Neural progenitor cell (in vitro differentiated cells): ENCODE measurements around the gene ZFAND4.
"Not testable (repeated sequence)": the region's sequence is repeated elsewhere in the genome, so short reads cannot be mapped to it uniquely, and the experiment has no call there.

ENCODE experiments used
- CTCF ChIP-seq: fragments of 200-600 bp; sonication (generic); IDR thresholded peaks from 2 replicates; pipeline ENCODE4 v1.5.1; 2017; ENCODE audit warnings: antibody characterized with exemption, mild to moderate bottlenecking
- EZH2 ChIP-seq: fragments of 200-600 bp; sonication (generic); IDR thresholded peaks from 2 replicates; pipeline ENCODE4 v1.6.1; 2017; ENCODE audit warnings: antibody characterized with exemption, mild to moderate bottlenecking, moderate library complexity

- TF ChIP-seq CTCF, EZH2: not testable (repeated sequence)
Measured at GRCh38 chr10:45678467-45678866, 5.9 kb upstream of the ZFAND4 start.
